Measurements from ENCODE around the gene NDUFS2. TPM values are rescaled to one million over a fixed set of nuclear protein-coding genes. Genes with fewer than 3 reads are reported as not detected.

NDUFS2 gene
- total RNA-seq, 3 donors from 2014 or later (not counting 1 experiment from before 2014, with no cell fraction given), result 74.7 to 88.8 (median 84.7) TPM

DNA sequence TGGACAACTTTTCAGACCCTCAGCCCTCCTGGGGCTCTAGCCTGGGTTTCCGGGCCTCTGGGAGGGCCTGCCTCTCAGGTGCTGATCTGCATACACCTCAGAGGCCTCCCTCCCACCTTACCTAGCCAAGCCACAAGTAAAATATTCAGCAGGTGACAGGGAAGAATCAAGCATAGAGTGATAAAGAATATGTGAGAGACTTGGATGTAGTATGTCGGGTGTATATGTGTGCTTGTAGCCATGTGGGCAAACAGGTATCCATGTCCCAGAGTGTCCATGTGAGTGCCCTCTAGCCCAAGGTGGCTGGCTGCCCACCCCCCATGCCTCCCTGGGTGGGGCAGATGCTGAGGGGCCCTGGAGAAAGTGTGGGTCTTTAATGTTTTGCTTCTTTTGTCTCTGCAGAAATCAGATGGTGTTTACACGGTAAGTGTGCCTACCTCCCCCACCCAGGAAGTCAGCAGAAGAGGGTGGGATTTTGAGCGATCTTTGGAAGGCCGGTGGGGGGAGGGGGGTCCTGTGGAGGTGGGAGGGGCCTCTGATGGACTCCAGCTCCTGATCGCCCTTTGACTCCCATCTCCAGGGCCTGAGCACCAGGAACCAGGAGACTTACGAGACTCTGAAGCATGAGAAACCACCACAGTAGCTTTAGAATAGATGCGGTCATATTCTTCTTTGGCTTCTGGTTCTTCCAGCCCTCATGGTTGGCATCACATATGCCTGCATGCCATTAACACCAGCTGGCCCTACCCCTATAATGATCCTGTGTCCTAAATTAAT lies 16.3 kb downstream of the NDUFS2 start:
- ATAC-seq (no peak), DNase-seq (peak in 1 of 2 donors; percentile 28)
- Mint-ChIP-seq H3K27ac (peak overlapping the region; percentile 96 to 99), H3K4me1 (peaks cover 63 to 77% of the 10 kb centered on the region in 2 donors), H3K9me3 (no peaks in the 10 kb centered on the region), H3K36me3 (peaks cover 3% of the 10 kb centered on the region), H3K27me3 (ENCODE audit: low read depth in 2 of 2) (no peaks in the 10 kb centered on the region), H3K4me3 (peak overlapping the region; percentile 95)
- TF ChIP-seq, protein P1, sequence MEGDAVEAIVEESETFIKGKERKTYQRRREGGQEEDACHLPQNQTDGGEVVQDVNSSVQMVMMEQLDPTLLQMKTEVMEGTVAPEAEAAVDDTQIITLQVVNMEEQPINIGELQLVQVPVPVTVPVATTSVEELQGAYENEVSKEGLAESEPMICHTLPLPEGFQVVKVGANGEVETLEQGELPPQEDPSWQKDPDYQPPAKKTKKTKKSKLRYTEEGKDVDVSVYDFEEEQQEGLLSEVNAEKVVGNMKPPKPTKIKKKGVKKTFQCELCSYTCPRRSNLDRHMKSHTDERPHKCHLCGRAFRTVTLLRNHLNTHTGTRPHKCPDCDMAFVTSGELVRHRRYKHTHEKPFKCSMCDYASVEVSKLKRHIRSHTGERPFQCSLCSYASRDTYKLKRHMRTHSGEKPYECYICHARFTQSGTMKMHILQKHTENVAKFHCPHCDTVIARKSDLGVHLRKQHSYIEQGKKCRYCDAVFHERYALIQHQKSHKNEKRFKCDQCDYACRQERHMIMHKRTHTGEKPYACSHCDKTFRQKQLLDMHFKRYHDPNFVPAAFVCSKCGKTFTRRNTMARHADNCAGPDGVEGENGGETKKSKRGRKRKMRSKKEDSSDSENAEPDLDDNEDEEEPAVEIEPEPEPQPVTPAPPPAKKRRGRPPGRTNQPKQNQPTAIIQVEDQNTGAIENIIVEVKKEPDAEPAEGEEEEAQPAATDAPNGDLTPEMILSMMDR (IDR thresholded peaks at IDR 0.05), result no peak
- no peak overlapping the region for H3K4me3 ChIP-seq (ENCODE audit: low read length)
- no peaks in the 10 kb centered on the region for H3K9me3 ChIP-seq (ENCODE audit: control insufficient read depth, insufficient read depth, low read length)
- H3K36me3 ChIP-seq (ENCODE audit: control insufficient read depth, insufficient read depth, low read length), result peaks cover 29% of the 10 kb centered on the region
- 65% methylated on average over 6 of the region's 8 CpGs for WGBS (ENCODE audit: insufficient coverage)
- no peaks in the 10 kb centered on the region for H3K27me3 ChIP-seq (ENCODE audit: control insufficient read depth, insufficient read depth, low read length)
- H3K4me1 ChIP-seq (ENCODE audit: control insufficient read depth, insufficient read depth, low read length), result peaks cover 34% of the 10 kb centered on the region
- intact Hi-C loops (cut with micrococcal nuclease), result loop anchor here (5.0 to 10.0 kb wide), 3 partner anchors 326 to 516 kb away; partner anchors contain the start of gene FCGR3A
- H3K27ac ChIP-seq (ENCODE audit: low read length), result peak overlapping the region; percentile 86

DNA sequence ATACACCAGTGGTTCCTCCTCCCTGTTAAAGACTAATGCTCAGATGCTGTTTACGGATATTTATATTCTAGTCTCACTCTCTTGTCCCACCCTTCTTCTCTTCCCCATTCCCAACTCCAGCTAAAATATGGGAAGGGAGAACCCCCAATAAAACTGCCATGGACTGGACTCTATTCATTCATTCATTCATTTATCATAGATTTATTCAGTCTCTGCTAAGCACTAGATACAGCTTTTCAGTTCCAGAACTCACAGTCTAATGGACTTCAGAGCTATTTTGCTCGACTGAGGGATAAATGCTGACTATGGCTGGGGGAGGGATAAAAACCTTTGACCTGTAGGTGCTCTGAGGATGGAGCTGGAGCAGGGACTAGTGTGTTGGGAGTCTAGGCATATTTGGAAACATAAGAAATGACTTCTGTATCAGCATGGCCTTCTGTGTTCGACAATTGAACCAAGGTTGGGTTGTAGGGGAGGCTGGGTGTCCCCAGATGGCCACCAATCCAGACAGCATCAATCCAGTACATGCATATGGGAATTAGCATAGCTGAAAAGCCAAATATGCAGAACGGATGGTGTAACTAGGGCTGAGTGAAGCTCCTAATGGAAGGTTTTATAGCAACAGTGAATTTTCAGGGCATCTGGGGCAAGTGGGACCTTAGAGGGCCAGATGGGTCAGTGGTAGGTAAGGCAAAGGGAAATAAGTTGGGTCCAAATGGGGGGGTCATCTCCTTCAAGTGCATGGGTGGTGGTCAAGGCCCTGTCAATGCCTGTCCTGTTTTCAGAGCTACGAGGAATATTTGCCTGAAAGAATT lies 17.1 kb downstream of the NDUFS2 start:
- H3K27ac Mint-ChIP-seq, result peak overlapping the region; percentile 96 to 99
- Histone ChIP-seq H3K36me3 (ENCODE audit: control insufficient read depth, insufficient read depth, low read length) (peaks cover 23% of the 10 kb centered on the region), H3K27ac (ENCODE audit: low read length) (no peak overlapping the region), H3K27me3 (ENCODE audit: control insufficient read depth, insufficient read depth, low read length) (no peaks in the 10 kb centered on the region), H3K4me3 (ENCODE audit: low read length) (no peak overlapping the region), H3K9me3 (ENCODE audit: control insufficient read depth, insufficient read depth, low read length) (no peaks in the 10 kb centered on the region), H3K4me1 (ENCODE audit: control insufficient read depth, insufficient read depth, low read length) (peaks cover 30% of the 10 kb centered on the region)
- TF ChIP-seq, protein P1 (IDR thresholded peaks at IDR 0.05), result no peak
- WGBS (ENCODE audit: insufficient coverage), result 88% methylated on average over 5 of the region's 5 CpGs
- ATAC-seq (no peak), DNase-seq (no peak)
- no peaks in the 10 kb centered on the region for H3K9me3 Mint-ChIP-seq
- intact Hi-C loops (cut with micrococcal nuclease), result loop anchor here (5.0 to 10.0 kb wide), 3 partner anchors 326 to 516 kb away; partner anchors contain the start of gene FCGR3A
- peak overlapping the region; percentile 95 for H3K4me3 Mint-ChIP-seq
- H3K4me1 Mint-ChIP-seq, result peaks cover 61 to 76% of the 10 kb centered on the region in 2 donors
- no peaks in the 10 kb centered on the region for H3K36me3 Mint-ChIP-seq
- H3K27me3 Mint-ChIP-seq (ENCODE audit: low read depth in 2 of 2), result no peaks in the 10 kb centered on the region

DNA sequence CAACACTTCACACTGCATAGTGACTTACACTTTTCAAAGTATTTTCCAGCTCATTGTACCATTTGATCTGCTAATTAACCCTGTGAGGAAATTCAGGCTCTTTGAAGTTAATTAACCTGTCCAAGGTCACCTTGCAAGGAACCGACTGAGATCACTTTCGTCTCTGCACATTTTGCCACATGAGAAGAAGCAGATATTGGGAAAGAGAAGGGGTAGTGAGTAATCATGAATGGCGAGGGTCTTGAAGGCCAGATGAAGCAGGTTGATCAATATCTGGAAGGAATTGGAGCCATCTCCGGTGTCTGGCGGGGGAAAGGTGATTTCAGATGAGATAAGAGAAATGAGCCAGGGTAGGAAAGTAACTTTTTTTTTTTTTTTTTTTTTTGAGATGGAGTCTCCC lies 17.8 kb downstream of the NDUFS2 start:
- TF ChIP-seq, protein P1 (IDR thresholded peaks at IDR 0.05), result no peak
- intact Hi-C loops (cut with micrococcal nuclease), result no loop called here

More for the DNA sequence above, 17.8 kb downstream of the NDUFS2 start:
- Mint-ChIP-seq H3K4me3 (no peak overlapping the region), H3K9me3 (no peaks in the 10 kb centered on the region), H3K36me3 (no peaks in the 10 kb centered on the region), H3K4me1 (peaks cover 55 to 69% of the 10 kb centered on the region in 2 donors), H3K27ac (peak overlapping the region; percentile 96 to 99), H3K27me3 (ENCODE audit: low read depth in 2 of 2) (no peaks in the 10 kb centered on the region)
- DNase-seq (no peak), ATAC-seq (no peak)
- WGBS (ENCODE audit: insufficient coverage), result 89% methylated on average over 5 of the region's 5 CpGs
- H3K4me3 ChIP-seq (ENCODE audit: low read length), result no peak overlapping the region
- H3K36me3 ChIP-seq (ENCODE audit: control insufficient read depth, insufficient read depth, low read length), result peaks cover 21% of the 10 kb centered on the region
- H3K27me3 ChIP-seq (ENCODE audit: control insufficient read depth, insufficient read depth, low read length), result no peaks in the 10 kb centered on the region
- peaks cover 24% of the 10 kb centered on the region for H3K4me1 ChIP-seq (ENCODE audit: control insufficient read depth, insufficient read depth, low read length)
- H3K27ac ChIP-seq (ENCODE audit: low read length), result no peak overlapping the region
- no peaks in the 10 kb centered on the region for H3K9me3 ChIP-seq (ENCODE audit: control insufficient read depth, insufficient read depth, low read length)
